ENCODE results near the gene JAKMIP2.

GRCh38 chr5:147800491-147800890 lies 18.0 kb upstream of the JAKMIP2 start:
- TF ChIP-seq CTCF (IDR thresholded peaks at IDR 0.05), result no peak
- TF ChIP-seq ELF4 (CRISPR knock-in tag; IDR thresholded peaks at IDR 0.05; ENCODE audit: low read depth), result no peak
